Suprapubic skin (tissue), 4 donors: Measurements from ENCODE around the gene ZNF423.

Experiments
- POLR2A ChIP-seq, 2 donors: fragments of 450-650 bp; IDR thresholded peaks; one replicate each; pipeline ENCODE4 v1.6.1; 2017; ENCODE audit warnings: antibody characterized with exemption in 2 of 2, mild to moderate bottlenecking in 2 of 2, moderate library complexity in 2 of 2
- POLR2AphosphoS5 ChIP-seq, 3 donors: sonication (generic); formaldehyde crosslinking; IDR thresholded peaks; one replicate each; pipeline ENCODE4 v1.6.1; 2017; ENCODE audit warnings: antibody characterized with exemption in 3 of 3
- TF ChIP-seq, protein P1 (sequence below), 2 donors: fragments of 200-600 bp in 1 of 2; fragments of 450-650 bp in 1 of 2; sonication (generic) in 1 of 2; IDR thresholded peaks; one replicate each; pipeline ENCODE4 v1.5.1; 2016 to 2019; ENCODE audit warnings: antibody characterized with exemption in 2 of 2, mild to moderate bottlenecking in 1 of 2, moderate library complexity in 1 of 2

DNA sequence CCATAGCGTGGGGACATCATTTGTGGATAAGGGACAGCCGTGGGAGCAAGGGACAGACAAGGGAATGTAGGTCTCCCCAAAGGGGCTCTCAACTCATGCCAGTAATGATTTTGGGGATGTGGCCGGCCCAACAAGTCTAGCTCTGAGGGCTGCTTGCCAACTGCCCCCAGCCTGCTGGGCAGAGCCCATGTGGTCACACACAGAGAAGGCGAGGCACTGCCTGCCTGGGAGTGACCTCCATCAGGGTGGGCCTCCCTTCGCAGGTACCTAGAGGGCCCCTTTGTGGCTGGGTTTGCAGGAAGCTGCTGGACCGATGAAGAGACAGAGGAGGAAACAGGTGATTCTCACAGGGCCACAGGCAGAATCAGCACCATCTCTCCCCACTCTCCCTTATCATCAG is 305.2 kb downstream of the ZNF423 start:
- TF ChIP-seq, protein P1, sequence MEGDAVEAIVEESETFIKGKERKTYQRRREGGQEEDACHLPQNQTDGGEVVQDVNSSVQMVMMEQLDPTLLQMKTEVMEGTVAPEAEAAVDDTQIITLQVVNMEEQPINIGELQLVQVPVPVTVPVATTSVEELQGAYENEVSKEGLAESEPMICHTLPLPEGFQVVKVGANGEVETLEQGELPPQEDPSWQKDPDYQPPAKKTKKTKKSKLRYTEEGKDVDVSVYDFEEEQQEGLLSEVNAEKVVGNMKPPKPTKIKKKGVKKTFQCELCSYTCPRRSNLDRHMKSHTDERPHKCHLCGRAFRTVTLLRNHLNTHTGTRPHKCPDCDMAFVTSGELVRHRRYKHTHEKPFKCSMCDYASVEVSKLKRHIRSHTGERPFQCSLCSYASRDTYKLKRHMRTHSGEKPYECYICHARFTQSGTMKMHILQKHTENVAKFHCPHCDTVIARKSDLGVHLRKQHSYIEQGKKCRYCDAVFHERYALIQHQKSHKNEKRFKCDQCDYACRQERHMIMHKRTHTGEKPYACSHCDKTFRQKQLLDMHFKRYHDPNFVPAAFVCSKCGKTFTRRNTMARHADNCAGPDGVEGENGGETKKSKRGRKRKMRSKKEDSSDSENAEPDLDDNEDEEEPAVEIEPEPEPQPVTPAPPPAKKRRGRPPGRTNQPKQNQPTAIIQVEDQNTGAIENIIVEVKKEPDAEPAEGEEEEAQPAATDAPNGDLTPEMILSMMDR (IDR thresholded peaks at IDR 0.05): no peak
- TF ChIP-seq POLR2A (IDR thresholded peaks at IDR 0.05): no peak
- TF ChIP-seq POLR2AphosphoS5 (IDR thresholded peaks at IDR 0.05): no peak
